Gastrocnemius medialis (tissue), 4 donors: Measurements from ENCODE around the gene SLC1A2. TPM values are rescaled to one million over a fixed set of nuclear protein-coding genes. Genes with fewer than 3 reads are reported as not detected.
A peak's percentile ranks its signal among the peaks of the same experiment; 100 is the strongest.

Experiments
- ATAC-seq, 2 donors: fragments of 150-250 bp; one replicate each; pipeline ENCODE4 v1.9.1; 2016
- DNase-seq, 2 donors: peaks; one replicate each; pipeline ENCODE4 v3.0.0-alpha.2; 2019
- H3K27ac ChIP-seq, 4 donors: fragments of 200-600 bp; sonication (generic); 1 replicate in 1 of 4; 2 replicates in 3 of 4; pipeline ENCODE4 v1.5.1; 2016 to 2018; ENCODE audit warnings: mild to moderate bottlenecking in 2 of 4, moderate library complexity in 1 of 4
- H3K27me3 ChIP-seq, 3 donors: fragments of 200-600 bp; sonication (generic) in 2 of 3; 1 replicate in 1 of 3; 2 replicates in 2 of 3; pipeline versions ENCODE4 v1.5.1 to v1.6.0; 2016 to 2019; ENCODE audit warnings: mild to moderate bottlenecking in 1 of 3, moderate library complexity in 1 of 3
- H3K36me3 ChIP-seq, 2 donors: fragments of 200-600 bp; sonication (generic) in 1 of 2; one replicate each; pipeline ENCODE4 v1.5.1; 2017 to 2018
- H3K4me1 ChIP-seq, 2 donors: fragments of 200-600 bp; sonication (generic) in 1 of 2; one replicate each; pipeline ENCODE4 v1.5.1; 2016 to 2017; ENCODE audit warnings: mild to moderate bottlenecking in 2 of 2
- H3K4me3 ChIP-seq, 4 donors: fragments of 200-600 bp; sonication (generic) in 3 of 4; 1 replicate in 1 of 4; 2 replicates in 3 of 4; pipeline ENCODE4 v1.5.1; 2016 to 2019; ENCODE audit warnings: mild to moderate bottlenecking in 2 of 4
- H3K9me3 ChIP-seq, 3 donors: fragments of 200-600 bp; sonication (generic) in 2 of 3; 1 replicate in 1 of 3; 2 replicates in 2 of 3; pipeline ENCODE4 v1.5.1; 2016 to 2019
- POLR2A ChIP-seq, 2 donors: fragments of 450-650 bp; IDR thresholded peaks; one replicate each; pipeline ENCODE4 v1.6.1; 2017; ENCODE audit warnings: antibody characterized with exemption in 2 of 2, mild to moderate bottlenecking in 2 of 2, moderate library complexity in 2 of 2
- in situ Hi-C, 4 donors: fragments of 200-750 bp; cut with MboI; loops; one replicate each; pipeline versions ENCODE4 v1.15.0 to v1.8.0; 2017; ENCODE audit warnings: low sequenced_read_pairs in 4 of 4
- intact Hi-C: fragments of 100-400 bp; cut with DNase I; formaldehyde crosslinking; loops from one replicate; pipeline ENCODE4 v1.15.1; 2023; ENCODE audit warnings: low total_unique reads
- total RNA-seq, 4 donors: library from RNA; depleted of rRNA; stranded (reverse); fragments of >200 nt; gene quantifications; one replicate each; pipeline versions ENCODE4 v1.1.0 to v1.2.3, GENCODE V29; 2016
- TF ChIP-seq, protein P1 (sequence below), 5 experiments: fragments of 450-650 bp in 3 of 5; fragments of 200-600 bp in 2 of 5; sonication (generic) in 2 of 5; IDR thresholded peaks in 4 of 5; conservative IDR thresholded peaks in 1 of 5; 1 replicate in 4 of 5; 2 replicates in 1 of 5; pipeline ENCODE4 v1.5.1; 2016 to 2019; ENCODE audit warnings: antibody characterized with exemption in 5 of 5, mild to moderate bottlenecking in 3 of 5, moderate library complexity in 3 of 5

Gene SLC1A2
- total RNA-seq, 4 donors from 2014 or later, result 0.15 to 1.1 (median 0.52) TPM

DNA sequence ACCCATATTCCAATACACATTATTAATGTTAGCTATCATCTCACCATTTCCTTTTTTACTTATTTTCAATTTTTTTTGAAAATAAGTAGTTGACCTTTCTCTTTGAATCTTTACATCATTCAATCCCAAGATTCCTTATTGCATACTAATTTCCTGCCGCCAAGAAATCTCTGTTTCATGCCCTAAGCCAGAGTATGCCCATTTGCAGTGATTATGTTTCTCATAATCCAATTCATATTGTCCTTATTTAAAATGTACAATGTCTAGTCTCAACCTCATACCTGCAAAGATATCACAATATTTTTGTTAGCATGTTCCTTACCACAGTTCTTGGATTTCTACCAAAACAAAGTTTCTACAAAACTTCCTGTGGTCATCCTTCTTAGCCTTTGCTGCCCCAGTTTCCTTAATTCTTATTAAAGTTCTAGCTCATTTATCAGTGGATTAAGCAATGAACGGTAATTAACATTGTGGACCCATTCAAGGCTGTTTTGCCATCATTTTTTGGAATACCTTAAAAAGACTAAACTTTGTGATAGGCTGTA lies 205.1 kb downstream of the SLC1A2 start:
- H3K27me3 ChIP-seq, result no peaks in the 10 kb centered on the region
- ATAC-seq, result no peak
- no peaks in the 10 kb centered on the region for H3K4me1 ChIP-seq
- no peaks in the 10 kb centered on the region for H3K9me3 ChIP-seq
- in situ Hi-C loops, result loop anchor here in 1 of 4 donors (10.0 kb wide), 1 partner anchor 59 kb away; no protein-coding TSS in a partner anchor
- no peak overlapping the region for H3K27ac ChIP-seq
- intact Hi-C loops, result no loop called here
- peaks cover 0 to 1% of the 10 kb centered on the region in 2 donors for H3K36me3 ChIP-seq
- TF ChIP-seq POLR2A (IDR thresholded peaks at IDR 0.05), result no peak
- TF ChIP-seq, protein P1, sequence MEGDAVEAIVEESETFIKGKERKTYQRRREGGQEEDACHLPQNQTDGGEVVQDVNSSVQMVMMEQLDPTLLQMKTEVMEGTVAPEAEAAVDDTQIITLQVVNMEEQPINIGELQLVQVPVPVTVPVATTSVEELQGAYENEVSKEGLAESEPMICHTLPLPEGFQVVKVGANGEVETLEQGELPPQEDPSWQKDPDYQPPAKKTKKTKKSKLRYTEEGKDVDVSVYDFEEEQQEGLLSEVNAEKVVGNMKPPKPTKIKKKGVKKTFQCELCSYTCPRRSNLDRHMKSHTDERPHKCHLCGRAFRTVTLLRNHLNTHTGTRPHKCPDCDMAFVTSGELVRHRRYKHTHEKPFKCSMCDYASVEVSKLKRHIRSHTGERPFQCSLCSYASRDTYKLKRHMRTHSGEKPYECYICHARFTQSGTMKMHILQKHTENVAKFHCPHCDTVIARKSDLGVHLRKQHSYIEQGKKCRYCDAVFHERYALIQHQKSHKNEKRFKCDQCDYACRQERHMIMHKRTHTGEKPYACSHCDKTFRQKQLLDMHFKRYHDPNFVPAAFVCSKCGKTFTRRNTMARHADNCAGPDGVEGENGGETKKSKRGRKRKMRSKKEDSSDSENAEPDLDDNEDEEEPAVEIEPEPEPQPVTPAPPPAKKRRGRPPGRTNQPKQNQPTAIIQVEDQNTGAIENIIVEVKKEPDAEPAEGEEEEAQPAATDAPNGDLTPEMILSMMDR (IDR thresholded peaks at IDR 0.05 in 4 of 5, conservative IDR thresholded peaks at IDR 0.05 in 1 of 5), result no peak
- no peak for DNase-seq
- no peak overlapping the region for H3K4me3 ChIP-seq

GRCh38 chr11:35211952-35212351 lies 207.4 kb downstream of the SLC1A2 start:
- Histone ChIP-seq H3K9me3 (no peaks in the 10 kb centered on the region), H3K36me3 (no peaks in the 10 kb centered on the region), H3K4me3 (no peak overlapping the region), H3K27me3 (no peaks in the 10 kb centered on the region), H3K4me1 (no peaks in the 10 kb centered on the region), H3K27ac (peak overlapping the region in 1 of 4 donors; percentile 41)
- no peak for ATAC-seq
- intact Hi-C loops, result no loop called here
- no peak for TF ChIP-seq POLR2A (IDR thresholded peaks at IDR 0.05)
- TF ChIP-seq, protein P1 (IDR thresholded peaks at IDR 0.05 in 4 of 5, conservative IDR thresholded peaks at IDR 0.05 in 1 of 5), result no peak
- in situ Hi-C loops, result loop anchor here in 1 of 4 donors (10.0 kb wide), 1 partner anchor 57 kb away; no protein-coding TSS in a partner anchor
- no peak for DNase-seq

DNA sequence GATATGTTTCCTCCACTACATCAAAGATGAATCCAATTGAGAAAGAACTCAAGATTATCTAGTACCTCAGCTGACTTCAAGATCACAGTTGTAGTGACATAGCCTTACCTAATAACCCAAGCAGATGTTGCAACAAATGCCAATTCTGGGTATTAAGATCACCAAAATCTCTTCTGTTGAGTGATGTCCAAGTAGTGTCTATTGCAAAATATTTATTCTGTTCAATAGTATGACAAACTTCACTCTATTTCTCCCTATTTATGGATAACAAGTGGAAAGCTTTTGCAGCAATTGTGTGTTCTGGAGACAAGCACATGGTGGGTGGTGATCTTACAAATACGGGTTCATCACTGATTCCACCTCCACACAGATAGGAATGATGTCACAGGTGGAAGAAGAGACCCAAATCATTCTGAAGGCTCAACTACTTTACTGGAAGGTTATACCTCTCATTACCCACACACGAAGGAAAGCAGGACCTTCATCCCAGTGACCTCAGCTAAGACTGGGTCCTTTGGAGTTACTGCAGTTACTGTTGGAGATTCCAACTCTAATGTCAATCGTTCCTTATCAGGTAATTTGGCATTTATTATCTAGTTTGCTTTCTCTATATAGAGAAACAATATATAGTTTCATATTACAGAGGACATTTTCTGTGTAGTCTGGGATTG lies 208.3 kb downstream of the SLC1A2 start:
- Histone ChIP-seq H3K36me3 (no peaks in the 10 kb centered on the region), H3K4me3 (no peak overlapping the region), H3K27ac (no peak overlapping the region), H3K4me1 (no peaks in the 10 kb centered on the region), H3K27me3 (no peaks in the 10 kb centered on the region), H3K9me3 (no peaks in the 10 kb centered on the region)
- no peak for DNase-seq
- intact Hi-C loops (no loop called here), in situ Hi-C loops (loop anchor here in 1 of 4 donors (10.0 kb wide), 1 partner anchor 56 kb away; no protein-coding TSS in a partner anchor)
- TF ChIP-seq, protein P1 (IDR thresholded peaks at IDR 0.05 in 4 of 5, conservative IDR thresholded peaks at IDR 0.05 in 1 of 5), result no peak
- TF ChIP-seq POLR2A (IDR thresholded peaks at IDR 0.05), result no peak
- no peak for ATAC-seq

DNA sequence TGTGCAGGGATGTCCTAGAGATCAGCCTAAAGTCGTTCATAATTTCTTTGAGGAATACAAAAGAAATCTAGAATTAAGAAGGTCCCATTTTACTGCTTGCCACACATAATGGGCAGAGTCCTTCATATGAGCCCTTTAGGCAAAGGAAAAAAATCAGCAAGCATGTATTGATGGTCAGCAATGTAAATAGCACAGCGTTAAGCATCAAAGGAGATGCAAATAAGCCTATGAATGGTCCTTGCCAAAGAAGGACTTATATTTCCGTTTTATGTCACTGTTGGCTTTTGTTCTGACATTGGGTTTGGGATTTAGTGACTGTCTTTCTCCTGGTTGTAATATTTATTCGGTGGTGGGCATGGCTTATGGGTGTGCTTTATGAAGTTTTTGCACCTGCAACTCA lies 210.6 kb downstream of the SLC1A2 start:
- Histone ChIP-seq H3K4me3 (no peak overlapping the region), H3K27ac (no peak overlapping the region), H3K9me3 (no peaks in the 10 kb centered on the region), H3K27me3 (no peaks in the 10 kb centered on the region), H3K4me1 (no peaks in the 10 kb centered on the region), H3K36me3 (peaks cover 0 to 6% of the 10 kb centered on the region in 2 donors)
- DNase-seq (no peak), ATAC-seq (no peak)
- intact Hi-C loops (no loop called here), in situ Hi-C loops (no loop called here)
- TF ChIP-seq, protein P1 (IDR thresholded peaks at IDR 0.05 in 4 of 5, conservative IDR thresholded peaks at IDR 0.05 in 1 of 5), result no peak
- no peak for TF ChIP-seq POLR2A (IDR thresholded peaks at IDR 0.05)
